HCT116 (cell line): ENCODE data around the gene TFF2. TPM values are rescaled to one million over a fixed set of nuclear protein-coding genes. Genes with fewer than 3 reads are reported as not detected.

Source experiments
- ATAC-seq: fragments of 200-7000 bp; cut with Tn5 transposase; 2 replicates; pipeline ENCODE4 v1.9.1; 2020; ENCODE audit warnings: mild to moderate bottlenecking, moderate library complexity
- BruUV-seq: library from RNA; stranded (reverse); fragments of 400-500 nt; replicated peaks from 2 replicates; lab custom pipeline; 2021; lab: Mats Ljungman, UMichigan
- CTCF ChIA-PET: fragments of 300-600 bp; sonication (Branson Sonifier 250); formaldehyde crosslinking; loops from one replicate; lab custom pipeline; 2021; ENCODE audit warnings: antibody characterized with exemption; lab: Charles Lee
- POLR2A ChIA-PET: fragments of 300-600, 350-600 bp; sonication (Branson Sonifier 250); formaldehyde crosslinking; loops from one replicate; lab custom pipeline; 2021; ENCODE audit warnings: antibody characterized with exemption; lab: Charles Lee
- RAD21 ChIA-PET, 2 experiments: fragments of 300-600 bp; sonication (Branson Sonifier 250); formaldehyde crosslinking; loops; one replicate each; lab custom pipeline; 2023; ENCODE audit warnings: low total read pairs in 2 of 2; ENCODE audit not compliant: uncharacterized antibody in 2 of 2, unreplicated experiment in 2 of 2, low non-redundant PET in 1 of 2; lab: Charles Lee
- DNase-seq: peaks from one replicate; pipeline ENCODE4 v3.0.0-alpha.2; 2010; ENCODE audit warnings: low read depth, low spot score
- H2AFZ ChIP-seq: fragments of 200-600 bp; shearing (Covaris generic), sonication (generic); 2 replicates; pipeline ENCODE4 v1.6.1; 2017; ENCODE audit warnings: low read depth, mixed run types, mixed read lengths, antibody characterized with exemption, low read length; ENCODE audit not compliant: poor library complexity, severe bottlenecking
- H3K27ac ChIP-seq: 2 replicates; pipeline ENCODE4 v1.5.1; 2012; ENCODE audit warnings: low read depth, low read length
- H3K27me3 ChIP-seq: fragments of 200-600 bp; sonication (generic); 2 replicates; pipeline ENCODE4 v1.6.1; 2016; ENCODE audit warnings: mixed run types, low read length, mixed read lengths; ENCODE audit not compliant: insufficient read depth
- H3K36me3 ChIP-seq, 2 experiments: fragments of 200-500 bp in 1 of 2; fragments of 200-600 bp in 1 of 2; sonication (Bioruptor generic) in 1 of 2; sonication (generic) in 1 of 2; 2 replicates each; pipeline versions ENCODE4 v1.5.1 to v1.6.1; 2014 to 2016; ENCODE audit warnings: low read length in 2 of 2, inconsistent platforms in 1 of 2, mixed read lengths in 1 of 2, mixed run types in 1 of 2; ENCODE audit not compliant: insufficient read depth in 2 of 2, control insufficient read depth in 1 of 2
- H3K4me1 ChIP-seq, 2 experiments: fragments of 200-600 bp in 1 of 2; sonication (generic) in 1 of 2; 2 replicates each; pipeline versions ENCODE4 v1.5.1 to v1.6.1; 2012 to 2017; ENCODE audit warnings: low read length in 2 of 2, inconsistent platforms in 1 of 2, mild to moderate bottlenecking in 1 of 2, mixed read lengths in 1 of 2, mixed run types in 1 of 2, moderate library complexity in 1 of 2; ENCODE audit not compliant: insufficient read depth in 2 of 2, control insufficient read depth in 1 of 2
- H3K4me2 ChIP-seq: fragments of 200-600 bp; sonication (generic); 2 replicates; pipeline ENCODE4 v1.6.1; 2017; ENCODE audit warnings: mixed run types, low read length, mixed read lengths
- H3K4me3 ChIP-seq, 2 experiments: fragments of 200-600 bp in 1 of 2; sonication (generic) in 1 of 2; replicated peaks in 1 of 2; 2 replicates each; pipeline ENCODE4 v1.5.1; 2011 to 2016; ENCODE audit warnings: low read length in 2 of 2, control low read depth in 1 of 2, low read depth in 1 of 2, mild to moderate bottlenecking in 1 of 2, mixed read lengths in 1 of 2, mixed run types in 1 of 2
- H3K79me2 ChIP-seq: fragments of 200-600 bp; sonication (generic); 2 replicates; pipeline ENCODE4 v1.6.1; 2017; ENCODE audit warnings: mild to moderate bottlenecking, mixed run types, low read length, moderate library complexity, mixed read lengths; ENCODE audit not compliant: insufficient read depth
- H3K9ac ChIP-seq: fragments of 200-600 bp; sonication (generic); 2 replicates; pipeline ENCODE4 v1.6.1; 2016; ENCODE audit warnings: low read length, mixed read lengths
- H3K9me2 ChIP-seq: fragments of 200-600 bp; sonication (generic), shearing (Covaris generic); 2 replicates; pipeline ENCODE4 v1.6.1; 2017; ENCODE audit warnings: mixed run types, mild to moderate bottlenecking, moderate library complexity; ENCODE audit not compliant: insufficient read depth
- H3K9me3 ChIP-seq, 2 experiments: fragments of 200-500 bp in 1 of 2; fragments of 200-600 bp in 1 of 2; sonication (Bioruptor generic) in 1 of 2; sonication (generic) in 1 of 2; 2 replicates each; pipeline ENCODE4 v1.6.1; 2014 to 2017; ENCODE audit warnings: low read length in 2 of 2, mixed read lengths in 2 of 2, inconsistent platforms in 1 of 2, low read depth in 1 of 2, mild to moderate bottlenecking in 1 of 2, mixed run types in 1 of 2, moderate library complexity in 1 of 2; ENCODE audit not compliant: control insufficient read depth in 1 of 2, insufficient read depth in 1 of 2
- H4K20me1 ChIP-seq: fragments of 200-600 bp; sonication (generic), shearing (Covaris generic); 2 replicates; pipeline ENCODE4 v1.6.1; 2017; ENCODE audit warnings: mixed run types, mild to moderate bottlenecking, moderate library complexity; ENCODE audit not compliant: insufficient read depth
- CEBPB ChIP-seq: IDR thresholded peaks from 2 replicates; pipeline ENCODE4 v1.6.1; 2012; ENCODE audit warnings: low read depth
- CTCF ChIP-seq, 3 experiments: fragments of 200-600 bp in 1 of 3; sonication (generic) in 1 of 3; IDR thresholded peaks in 2 of 3; conservative IDR thresholded peaks in 1 of 3; 2 replicates each; pipeline ENCODE4 v1.5.1; 2012 to 2017; ENCODE audit warnings: low read depth in 2 of 3, low read length in 2 of 3, antibody characterized with exemption in 1 of 3, borderline replicate concordance in 1 of 3, control low read depth in 1 of 3, mild to moderate bottlenecking in 1 of 3, mixed read lengths in 1 of 3, mixed run types in 1 of 3, moderate library complexity in 1 of 3; ENCODE audit not compliant: insufficient read depth in 1 of 3
- EZH2 ChIP-seq: fragments of 200-600 bp; sonication (generic); IDR thresholded peaks from 2 replicates; pipeline ENCODE4 v1.6.1; 2017; ENCODE audit warnings: antibody characterized with exemption, mixed run types
- EZH2phosphoT487 ChIP-seq: fragments of 200-600 bp; IDR thresholded peaks from 2 replicates; pipeline ENCODE4 v1.6.1; 2018; ENCODE audit warnings: antibody characterized with exemption, borderline replicate concordance
- MAX ChIP-seq: IDR thresholded peaks from 2 replicates; pipeline ENCODE4 v1.6.1; 2012
- RAD21 ChIP-seq: IDR thresholded peaks from 2 replicates; pipeline ENCODE4 v1.6.1; 2012; ENCODE audit warnings: low read depth, mild to moderate bottlenecking
- REST ChIP-seq: IDR thresholded peaks from 2 replicates; pipeline ENCODE4 v1.6.1; 2012; ENCODE audit warnings: low read depth
- SP1 ChIP-seq: IDR thresholded peaks from 2 replicates; pipeline ENCODE4 v1.6.1; 2012; ENCODE audit warnings: low read depth
- SRF ChIP-seq: IDR thresholded peaks from 2 replicates; pipeline ENCODE4 v1.6.1; 2012; ENCODE audit warnings: low read depth
- TCF7L2 ChIP-seq: IDR thresholded peaks from 2 replicates; pipeline ENCODE4 v1.7.0; 2011; ENCODE audit warnings: borderline replicate concordance, inconsistent platforms; ENCODE audit not compliant: insufficient read depth, insufficient read length; ENCODE audit errors: extremely low read depth
- YY1 ChIP-seq: IDR thresholded peaks from 2 replicates; pipeline ENCODE4 v1.6.1; 2011; ENCODE audit warnings: low read length, low read depth, moderate library complexity, mild to moderate bottlenecking; ENCODE audit not compliant: insufficient replicate concordance; ENCODE audit errors: extremely low read depth
- intact Hi-C: fragments of 100-400 bp; cut with micrococcal nuclease; formaldehyde crosslinking; loops from 2 replicates; pipeline ENCODE4 v1.10.0; 2022
- total RNA-seq: library from RNA; stranded (reverse); gene quantifications from one replicate; pipeline ENCODE4 v1.2.1, GENCODE V29; 2021; ENCODE audit not compliant: unreplicated experiment

Gene TFF2
- total RNA-seq, 1 experiment from 2014 or later, result not detected

- ChIA-PET RAD21 (interaction anchor here in 1 of 2 experiments (0.6 kb wide), 1 partner anchor 62 kb away, joined by 3 read pairs; no protein-coding TSS in a partner anchor), POLR2A (no interaction called here), CTCF (interaction anchor here (0.9 to 1.8 kb wide), 4 partner anchors 28 to 192 kb away, joined by 3 to 8 read pairs (median 5); no protein-coding TSS in a partner anchor)
- intact Hi-C loops, result loop anchor here (1.0 to 10.0 kb wide), 2 partner anchors 117 to 193 kb away; no protein-coding TSS in a partner anchor
- H3K27me3 ChIP-seq, result no peaks in the 10 kb centered on the region
- ATAC-seq (peak; percentile 87), DNase-seq (no peak)
- no peak overlapping the region for H3K9ac ChIP-seq
- no peaks in the 10 kb centered on the region for H3K9me2 ChIP-seq
- peak overlapping the region; percentile 11; the same call in 1 of the 2 replicates for H3K4me2 ChIP-seq
- TF ChIP-seq CEBPB, result no peak
- TF ChIP-seq SP1, result no peak
- no peak for TF ChIP-seq MAX
- no peak for TF ChIP-seq EZH2
- no peak for TF ChIP-seq SRF
- TF ChIP-seq TCF7L2, result no peak
- TF ChIP-seq REST, result no peak
- TF ChIP-seq YY1, result no peak
- peak; percentile 31; the same call in 1 of the 2 replicates for TF ChIP-seq RAD21
- no peak for TF ChIP-seq EZH2phosphoT487
- TF ChIP-seq CTCF (IDR thresholded peaks at IDR 0.05 in 2 of 3, conservative IDR thresholded peaks at IDR 0.05 in 1 of 3; ENCODE audit: borderline replicate concordance in 1 of 3, insufficient read depth in 1 of 3, low read depth in 2 of 3, low read length in 2 of 3), result peak; percentile 34 to 77 (median 73); a peak in 5 of 6 replicates
- no peaks in the 10 kb centered on the region for H3K9me3 ChIP-seq
- no peaks in the 10 kb centered on the region for H3K79me2 ChIP-seq
- BruUV-seq, result no TSS peak
- no peak overlapping the region for H3K4me3 ChIP-seq
- no peaks in the 10 kb centered on the region for H4K20me1 ChIP-seq
- no peak overlapping the region for H3K27ac ChIP-seq
- peaks cover 0 to 10% of the 10 kb centered on the region in 2 experiments; a peak in 3 of 4 replicates for H3K4me1 ChIP-seq
- H2AFZ ChIP-seq, result peak overlapping the region; percentile 29
- no peaks in the 10 kb centered on the region for H3K36me3 ChIP-seq
These were observed 12.7 kb downstream of the TFF2 start for GRCh38 chr21:42337830-42338728.
